Camera-type eye (tissue), 1 donor: ENCODE results near the gene SEBOX. TPM values are rescaled to one million over a fixed set of nuclear protein-coding genes. Genes with fewer than 3 reads are reported as not detected.

Source experiments
- total RNA-seq: library from RNA; depleted of rRNA; stranded (reverse); fragments of >200 nt; gene quantifications from one replicate; pipeline ENCODE4 v1.2.3, GENCODE V29; 2014

The SEBOX gene, protein sequence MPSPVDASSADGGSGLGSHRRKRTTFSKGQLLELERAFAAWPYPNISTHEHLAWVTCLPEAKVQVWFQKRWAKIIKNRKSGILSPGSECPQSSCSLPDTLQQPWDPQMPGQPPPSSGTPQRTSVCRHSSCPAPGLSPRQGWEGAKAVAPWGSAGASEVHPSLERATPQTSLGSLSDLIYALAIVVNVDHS
- total RNA-seq, result not detected

DNA sequence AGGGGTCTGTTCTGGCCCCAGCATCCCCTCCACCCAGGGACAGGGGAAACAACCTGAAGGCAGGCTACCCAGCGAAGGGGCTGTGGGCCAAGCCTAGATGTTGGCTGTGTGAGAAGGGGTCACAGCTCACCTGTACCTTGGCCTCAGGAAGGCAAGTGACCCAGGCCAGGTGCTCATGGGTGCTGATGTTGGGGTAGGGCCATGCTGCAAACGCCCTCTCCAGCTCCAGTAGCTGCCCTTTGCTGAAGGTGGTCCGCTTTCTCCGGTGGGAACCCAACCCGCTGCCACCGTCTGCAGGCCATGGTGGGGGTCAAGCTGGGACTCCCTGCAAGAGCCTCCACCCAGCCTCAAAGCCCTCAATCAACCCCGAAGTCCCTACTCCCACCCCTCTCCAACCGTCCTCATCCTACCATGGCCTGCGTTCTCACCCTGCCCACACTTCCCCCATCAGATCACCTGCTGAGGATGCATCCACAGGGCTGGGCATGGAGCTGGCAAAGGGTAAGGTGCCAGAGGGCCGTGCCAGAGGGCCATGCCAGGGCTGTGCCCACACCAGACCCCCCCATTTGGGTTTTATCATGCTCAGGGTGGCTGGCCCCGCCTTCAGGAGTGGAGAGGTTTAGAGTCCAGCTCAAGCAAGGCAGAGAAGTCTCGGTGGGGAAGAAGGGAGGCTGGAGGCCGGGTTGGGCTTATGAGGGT is at the start of gene SEBOX:
Gene SEBOX, minus strand, starts transcription at position 535 of the 699 bp plus-strand sequence. Its CDS starts 48 bp downstream, at position 487.

DNA sequence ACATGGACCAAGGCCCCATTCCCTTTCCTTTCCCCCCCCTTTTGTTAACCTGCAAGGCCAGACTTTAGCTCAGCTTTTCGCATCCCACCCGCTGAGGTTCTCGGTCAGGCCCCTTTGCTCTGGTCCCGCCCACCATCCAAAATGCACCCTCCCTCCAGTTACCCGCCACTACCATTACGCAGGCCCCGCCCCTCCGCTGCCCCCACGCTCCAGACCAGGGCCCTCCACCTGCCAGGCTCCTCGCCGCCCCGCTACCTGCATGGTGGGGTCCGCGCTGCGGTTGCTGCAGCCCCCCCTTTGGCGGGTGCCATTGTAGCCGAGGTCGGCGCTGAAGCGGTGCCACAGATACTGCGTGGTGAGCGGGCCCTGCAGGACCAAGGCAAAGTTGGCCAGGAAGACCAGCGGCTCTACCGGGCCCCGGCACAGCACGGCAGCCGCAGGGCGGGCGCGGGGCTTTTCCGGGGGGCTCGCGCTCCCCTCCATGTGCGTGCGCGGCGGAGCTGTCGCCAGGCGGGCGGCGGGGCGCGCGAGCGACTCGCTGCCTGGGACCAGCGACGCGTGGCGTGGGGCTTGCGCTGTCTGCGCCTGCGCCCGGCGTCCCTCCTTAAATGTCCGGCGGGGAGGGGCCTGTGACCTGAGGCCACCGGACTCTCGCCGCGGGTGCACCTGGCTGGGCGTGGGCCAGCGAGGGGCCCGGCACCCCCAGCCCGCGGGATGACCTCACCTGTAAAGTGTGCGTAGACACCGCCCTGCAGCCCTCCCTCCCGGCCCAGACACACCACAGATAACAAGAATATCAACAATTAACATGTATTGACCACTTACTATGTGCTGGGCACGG is 40.9 kb upstream of the SEBOX start, which contains the start of gene SLC46A1:
Gene SLC46A1, minus strand, starts transcription at position 581 of the 841 bp plus-strand sequence. Its CDS starts 98 bp downstream, at position 483.

DNA sequence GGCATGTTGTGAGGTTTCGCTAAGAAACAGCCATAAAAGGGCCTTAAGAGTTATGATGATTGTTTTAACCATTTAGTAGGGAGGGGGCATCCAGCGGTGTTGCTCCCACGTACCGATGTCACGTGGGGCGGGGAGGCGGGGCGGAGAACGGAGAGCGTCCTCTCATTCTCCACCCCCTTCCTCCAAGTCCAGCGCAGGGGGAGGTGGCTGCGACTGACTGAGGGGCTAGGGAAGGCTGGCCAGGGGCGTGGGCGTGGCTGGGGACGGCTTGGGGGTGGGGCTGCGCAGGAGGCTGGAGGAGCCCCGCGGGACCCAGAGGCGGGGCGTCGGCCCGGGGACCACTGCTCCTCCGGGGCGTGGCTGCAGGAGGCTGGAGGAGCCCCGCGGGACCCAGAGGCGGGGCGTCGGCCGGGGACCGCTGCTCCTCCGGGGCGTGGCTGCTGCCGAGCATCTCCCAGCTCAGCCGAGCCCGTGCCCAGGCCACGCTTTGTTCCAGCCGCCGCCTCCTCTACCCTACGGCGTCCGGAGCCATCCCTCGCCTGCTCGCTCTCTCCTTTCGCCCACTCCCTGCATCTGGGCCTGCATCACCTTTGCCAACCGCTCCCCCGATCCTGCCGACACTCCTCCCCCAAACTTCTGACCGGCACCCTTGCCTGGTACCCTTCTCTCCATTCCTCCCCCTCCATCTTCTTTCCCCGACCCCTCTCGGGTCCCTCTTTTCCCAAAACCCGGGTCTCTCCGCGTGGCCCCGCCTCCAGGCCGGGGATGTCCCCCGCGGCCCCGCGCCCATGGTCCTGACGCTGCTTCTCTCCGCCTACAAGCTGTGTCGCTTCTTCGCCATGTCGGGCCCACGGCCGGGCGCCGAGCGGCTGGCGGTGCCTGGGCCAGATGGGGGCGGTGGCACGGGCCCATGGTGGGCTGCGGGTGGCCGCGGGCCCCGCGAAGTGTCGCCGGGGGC is 6.5 kb upstream of the SEBOX start, which contains the start of gene SARM1:
Gene SARM1, plus strand, starts transcription at position 450 of the 958 bp plus-strand sequence. Its CDS starts 339 bp downstream, at position 789.

DNA sequence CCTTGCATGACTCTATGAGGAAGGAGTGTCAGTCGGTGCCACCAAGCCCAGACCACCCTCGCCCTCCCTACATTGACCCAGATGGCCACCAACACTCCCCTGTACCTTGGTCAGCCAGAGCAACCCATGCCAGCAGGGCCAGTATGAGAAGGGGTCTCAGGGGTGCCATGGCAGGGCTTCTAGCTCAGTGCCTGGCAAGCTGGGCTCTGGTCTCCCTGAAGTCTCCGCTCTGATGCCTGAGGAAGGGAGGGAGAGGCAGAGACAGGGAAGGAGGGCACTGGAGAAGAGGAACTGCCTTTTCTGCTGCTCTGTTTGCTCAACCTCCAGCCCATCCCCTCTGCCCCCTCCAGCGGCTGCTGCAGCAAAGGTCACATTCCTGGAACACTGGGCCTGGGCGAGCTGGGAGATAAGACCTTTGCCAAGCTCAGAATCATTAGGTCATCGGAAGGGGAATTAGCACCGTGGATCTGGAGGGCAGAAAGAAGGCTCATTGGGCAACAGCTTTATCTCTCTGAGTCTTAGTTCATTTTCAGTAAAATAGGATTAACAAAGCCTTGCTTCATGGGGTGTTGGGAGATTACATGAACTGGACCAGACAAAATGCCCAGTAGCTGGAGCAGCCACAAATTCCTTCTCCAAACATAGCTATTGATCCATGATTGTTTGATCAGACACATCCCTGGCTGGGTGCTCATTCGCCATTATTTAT is 5.2 kb upstream of the SEBOX start, which contains the start of gene VTN:
Gene VTN, minus strand, starts transcription at position 273 of the 709 bp plus-strand sequence. Its CDS starts 104 bp downstream, at position 169.

DNA sequence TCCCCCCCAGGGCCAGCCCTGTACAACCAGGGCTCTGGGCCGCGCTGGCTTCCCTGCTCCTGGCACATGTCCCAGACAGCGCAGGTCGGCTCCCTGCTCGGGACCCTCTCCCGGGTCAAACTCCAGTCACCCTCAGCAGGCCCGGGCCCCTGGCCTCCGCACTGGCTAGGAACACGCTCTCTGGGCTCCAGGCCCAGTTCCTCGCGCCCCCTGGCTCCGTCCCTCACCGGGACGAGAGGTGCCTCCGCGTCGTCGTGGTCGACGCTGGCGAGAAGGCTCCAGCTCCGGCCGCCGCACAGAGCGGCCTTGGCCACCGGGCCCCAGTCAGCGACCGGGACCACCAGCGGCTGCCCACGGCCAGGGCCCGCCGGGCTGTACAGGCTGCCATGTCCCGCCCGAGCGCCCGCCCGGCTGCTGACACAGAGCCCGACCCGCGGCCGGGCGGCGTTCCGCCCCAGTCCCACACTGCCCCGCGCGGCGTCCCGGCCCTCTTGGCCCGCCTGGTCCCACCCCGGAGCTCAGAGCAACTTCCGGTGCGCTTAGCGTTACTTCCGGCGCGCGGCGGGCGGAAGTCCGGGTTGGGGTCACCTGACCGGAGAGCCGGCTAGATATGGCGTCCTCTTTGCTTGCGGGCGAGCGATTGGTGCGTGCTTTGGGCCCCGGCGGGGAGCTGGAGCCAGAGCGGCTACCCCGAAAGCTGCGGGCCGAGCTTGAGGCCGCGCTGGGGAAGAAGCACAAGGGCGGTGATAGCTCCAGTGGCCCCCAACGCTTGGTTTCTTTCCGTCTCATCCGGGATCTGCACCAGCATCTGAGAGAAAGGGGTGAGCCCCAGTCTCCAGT is 7.7 kb downstream of the SEBOX start, which contains the start of gene POLDIP2:
Gene POLDIP2, minus strand, starts transcription at position 467 of the 840 bp plus-strand sequence. Its CDS starts 79 bp downstream, at position 388.

DNA sequence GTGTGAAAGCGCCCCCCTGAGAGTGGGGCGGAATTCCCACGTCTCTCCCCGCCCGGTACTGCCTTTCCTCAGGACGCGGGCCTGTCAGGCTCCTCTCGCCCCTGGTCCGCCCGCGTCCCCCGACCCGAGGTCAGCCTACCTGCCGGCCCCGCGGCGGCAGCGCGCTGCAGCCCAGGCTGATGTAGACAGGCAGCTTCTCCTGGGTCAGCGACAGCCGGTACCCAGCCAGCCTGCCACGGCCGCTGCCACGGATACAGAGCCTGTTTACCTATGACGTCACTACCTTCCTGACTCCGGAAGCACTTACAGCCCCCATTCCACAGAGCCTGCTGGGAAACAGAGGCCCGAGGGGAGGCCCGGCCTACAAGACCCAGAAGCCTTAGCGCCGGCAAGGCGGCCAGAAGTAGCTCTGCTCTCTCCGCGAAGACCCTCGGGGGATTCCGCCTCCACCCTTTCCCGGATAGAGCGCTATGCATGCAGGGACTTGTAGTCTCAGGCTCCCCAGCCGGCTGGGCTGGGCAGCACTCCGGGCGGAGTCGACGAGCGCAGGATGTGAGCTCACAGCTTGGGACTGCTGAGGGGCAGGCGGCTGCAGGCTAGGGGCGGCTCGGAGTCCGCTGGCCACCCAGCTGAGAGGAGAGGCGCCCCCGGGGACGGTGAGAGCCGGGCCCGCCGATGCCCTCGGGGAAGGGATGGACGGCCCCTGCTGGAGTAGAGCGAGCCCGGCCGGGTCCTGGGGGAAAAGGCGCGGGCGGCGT is 29.6 kb downstream of the SEBOX start, which contains the start of the genes IFT20 and TNFAIP1:
Gene IFT20, minus strand, starts transcription at position 272 of the 758 bp plus-strand sequence. CDS start 3,487 bp downstream, outside the sequence.
Gene TNFAIP1, plus strand, starts transcription at position 561 of the 758 bp plus-strand sequence. CDS start 3,761 bp downstream, outside the sequence.

DNA sequence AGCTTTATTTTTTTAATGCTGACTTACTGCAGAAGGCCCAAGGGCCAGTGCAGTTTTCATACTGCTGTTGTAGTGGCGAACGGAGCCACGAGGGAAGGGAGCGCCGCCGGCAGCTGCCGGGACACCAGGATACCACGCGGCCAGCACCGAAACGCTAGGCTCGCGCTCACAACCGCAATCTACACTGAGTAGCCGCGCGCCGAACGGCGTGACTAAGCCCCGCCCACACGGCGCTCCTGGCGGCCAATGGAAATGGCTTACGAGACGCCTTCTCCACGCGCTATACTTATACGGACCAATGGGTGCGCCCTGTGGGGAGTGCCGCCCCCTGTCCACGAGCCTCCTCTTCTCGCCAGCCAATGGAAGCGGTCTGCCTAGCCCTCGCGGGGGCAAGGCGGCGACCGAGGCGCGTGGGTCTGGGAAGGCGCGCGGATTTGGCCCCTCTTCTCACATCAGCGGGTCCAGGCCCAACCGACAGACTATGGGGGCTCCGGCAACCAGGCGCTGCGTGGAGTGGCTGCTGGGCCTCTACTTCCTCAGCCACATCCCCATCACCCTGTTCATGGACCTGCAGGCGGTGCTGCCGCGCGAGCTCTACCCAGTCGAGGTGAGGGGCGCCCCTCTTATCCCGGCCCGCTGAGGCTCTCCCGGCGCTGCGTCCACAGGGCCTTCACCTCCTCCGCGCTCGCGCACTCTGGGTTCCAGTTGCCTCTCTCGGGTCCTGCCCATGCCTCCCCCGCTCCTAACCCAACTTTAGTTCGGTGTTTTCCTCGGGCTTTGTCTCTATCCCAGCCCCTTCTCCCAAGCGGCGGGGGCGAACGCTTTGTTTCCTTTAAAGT is 46.0 kb downstream of the SEBOX start, which contains the start of gene TMEM97:
Gene TMEM97, plus strand, starts transcription at position 442 of the 839 bp plus-strand sequence. Its CDS starts 40 bp downstream, at position 482.

Other genes starting within 250 kb of the SEBOX start
- 18.7 TPM for gene TMEM97, start 46.0 kb downstream of the SEBOX start, total RNA-seq
- gene IFT20, start 29.7 kb downstream of the SEBOX start, total RNA-seq, result 59.0 TPM
- 30.8 TPM for gene TNFAIP1, start 29.4 kb downstream of the SEBOX start, total RNA-seq
- gene POLDIP2, start 7.7 kb downstream of the SEBOX start, total RNA-seq, result 52.9 TPM
- gene VTN, start 5.1 kb upstream of the SEBOX start, total RNA-seq, result 7.7 TPM
- 33.6 TPM for gene SARM1, start 6.5 kb upstream of the SEBOX start, total RNA-seq
- 21.6 TPM for gene SLC46A1, start 41.0 kb upstream of the SEBOX start, total RNA-seq
- gene SLC13A2, start 108.4 kb upstream of the SEBOX start, total RNA-seq, result 1.3 TPM
- not detected for gene FOXN1, start 141.1 kb upstream of the SEBOX start, total RNA-seq
- gene UNC119, start 187.4 kb upstream of the SEBOX start, total RNA-seq, result 288 TPM
- gene PIGS, start 206.3 kb upstream of the SEBOX start, total RNA-seq, result 44.8 TPM
- gene ALDOC, start 211.7 kb upstream of the SEBOX start, total RNA-seq, result 134 TPM
- gene SPAG5, start 233.8 kb upstream of the SEBOX start, total RNA-seq, result 17.5 TPM
- 29.6 TPM for gene RSKR, start 249.0 kb upstream of the SEBOX start, total RNA-seq